CD14-positive monocyte (primary cell): Measurements from ENCODE around the gene PTPN12. TPM values are rescaled to one million over a fixed set of nuclear protein-coding genes. Genes with fewer than 3 reads are reported as not detected.
A peak's percentile ranks its signal among the peaks of the same experiment; 100 is the strongest.

Experiments
- DNase-seq, 3 donors: peaks; one replicate each; pipeline ENCODE4 v3.0.0-alpha.2; 2011 to 2022
- H2AFZ ChIP-seq: 2 replicates; pipeline ENCODE4 v1.6.0; 2012; ENCODE audit warnings: mild to moderate bottlenecking, low read depth, low read length, inconsistent platforms; ENCODE audit not compliant: insufficient read depth, poor library complexity, severe bottlenecking
- H3K27ac ChIP-seq, 2 donors: 1 replicate in 1 of 2; 2 replicates in 1 of 2; pipeline ENCODE4 v1.5.1; 2012 to 2013; ENCODE audit warnings: low read length in 2 of 2, control low read depth in 1 of 2, inconsistent platforms in 1 of 2, low read depth in 1 of 2, mild to moderate bottlenecking in 1 of 2
- H3K27me3 ChIP-seq, 2 donors: one replicate each; pipeline versions ENCODE4 v1.6.0 to v1.6.1; 2011 to 2013; ENCODE audit warnings: low read length in 2 of 2; ENCODE audit not compliant: control insufficient read depth in 2 of 2, insufficient read depth in 2 of 2
- H3K36me3 ChIP-seq, 2 donors: replicated peaks in 1 of 2; 1 replicate in 1 of 2; 2 replicates in 1 of 2; pipeline versions ENCODE4 v1.5.1 to v1.6.1; 2012 to 2013; ENCODE audit warnings: low read length in 2 of 2, control low read depth in 1 of 2, inconsistent platforms in 1 of 2, mild to moderate bottlenecking in 1 of 2; ENCODE audit not compliant: insufficient read depth in 2 of 2, control insufficient read depth in 1 of 2
- H3K4me1 ChIP-seq, 2 donors: 1 replicate in 1 of 2; 2 replicates in 1 of 2; pipeline versions ENCODE4 v1.5.1 to v1.6.1; 2012 to 2013; ENCODE audit warnings: low read length in 2 of 2, control low read depth in 1 of 2, inconsistent platforms in 1 of 2, mild to moderate bottlenecking in 1 of 2, moderate library complexity in 1 of 2; ENCODE audit not compliant: insufficient read depth in 2 of 2, control insufficient read depth in 1 of 2
- H3K4me2 ChIP-seq: replicated peaks from 2 replicates; pipeline ENCODE3; 2012; ENCODE audit warnings: low read length, moderate library complexity, mild to moderate bottlenecking; ENCODE audit not compliant: poor library complexity, severe bottlenecking; ENCODE audit errors: extremely low read depth
- H3K4me3 ChIP-seq, 3 experiments: fragments of 200-600 bp in 1 of 3; sonication (generic) in 1 of 3; replicated peaks in 1 of 3; 1 replicate in 2 of 3; 2 replicates in 1 of 3; pipeline ENCODE4 v1.5.1; 2011 to 2013; ENCODE audit warnings: low read length in 3 of 3, mild to moderate bottlenecking in 3 of 3, control low read depth in 2 of 3, low read depth in 2 of 3, inconsistent platforms in 1 of 3, moderate library complexity in 1 of 3
- H3K79me2 ChIP-seq: 2 replicates; pipeline ENCODE4 v1.6.0; 2012; ENCODE audit warnings: mild to moderate bottlenecking, control low read depth, inconsistent platforms, low read length, moderate library complexity; ENCODE audit not compliant: insufficient read depth
- H3K9ac ChIP-seq: 2 replicates; pipeline ENCODE4 v1.6.0; 2017; ENCODE audit warnings: low read length, mild to moderate bottlenecking; ENCODE audit not compliant: insufficient read depth, poor library complexity, severe bottlenecking
- H3K9me3 ChIP-seq, 2 donors: replicated peaks in 1 of 2; 1 replicate in 1 of 2; 2 replicates in 1 of 2; pipeline versions ENCODE4 v1.5.1 to v1.6.1; 2012 to 2013; ENCODE audit warnings: low read length in 2 of 2, control low read depth in 1 of 2; ENCODE audit not compliant: control insufficient read depth in 1 of 2, insufficient read depth in 1 of 2
- H4K20me1 ChIP-seq: 2 replicates; pipeline ENCODE4 v1.6.0; 2012; ENCODE audit warnings: mild to moderate bottlenecking, low read length, control low read depth, moderate library complexity; ENCODE audit not compliant: insufficient read depth
- H3K27ac Mint-ChIP-seq, 7 donors: one replicate each; pipeline ENCODE4 v1.8.0; 2020; ENCODE audit warnings: mild to moderate bottlenecking in 7 of 7, mixed read lengths in 7 of 7, moderate library complexity in 6 of 7, inconsistent platforms in 2 of 7
- H3K27me3 Mint-ChIP-seq, 3 donors: one replicate each; pipeline ENCODE4 v1.8.0; 2021 to 2022; ENCODE audit warnings: low read depth in 3 of 3, mild to moderate bottlenecking in 3 of 3, mixed read lengths in 3 of 3, moderate library complexity in 3 of 3, inconsistent platforms in 1 of 3
- H3K36me3 Mint-ChIP-seq, 2 donors: one replicate each; pipeline ENCODE4 v1.8.0; 2020; ENCODE audit warnings: mixed read lengths in 2 of 2, inconsistent platforms in 1 of 2, mild to moderate bottlenecking in 1 of 2
- H3K4me1 Mint-ChIP-seq: one replicate; pipeline ENCODE4 v1.8.0; 2020; ENCODE audit warnings: mild to moderate bottlenecking, mixed read lengths
- H3K4me3 Mint-ChIP-seq, 2 donors: one replicate each; pipeline ENCODE4 v1.8.0; 2020; ENCODE audit warnings: mild to moderate bottlenecking in 2 of 2, mixed read lengths in 2 of 2, moderate library complexity in 1 of 2
- H3K9me3 Mint-ChIP-seq, 7 donors: one replicate each; pipeline ENCODE4 v1.8.0; 2020 to 2022; ENCODE audit warnings: mixed read lengths in 7 of 7, mild to moderate bottlenecking in 6 of 7, moderate library complexity in 6 of 7, inconsistent platforms in 2 of 7
- CTCF ChIP-seq: fragments of 200-600 bp; IDR thresholded peaks from one replicate; pipeline ENCODE4 v1.8.0; 2022; ENCODE audit warnings: antibody characterized with exemption, mild to moderate bottlenecking
- WGBS: methylation state at CpG from one replicate; pipeline ENCODE4 v1.1.5; 2013; ENCODE audit warnings: missing lambda C conversion rate; ENCODE audit not compliant: insufficient coverage; 5-methylcytosine and 5-hydroxymethylcytosine counted together
- intact Hi-C, 2 donors: fragments of 100-400 bp; cut with micrococcal nuclease; formaldehyde crosslinking; loops; one replicate each; pipeline versions ENCODE4 v1.15.0 to v1.15.1; 2023
- polyA plus RNA-seq, 3 donors: library from polyadenylated mRNA; depleted of rRNA in 1 of 3; unstranded in 2 of 3; stranded (reverse) in 1 of 3; fragments of 300-500 nt in 2 of 3; fragments of >200 nt in 1 of 3; fragmentation: Illumina TruSeq in 2 of 3; gene quantifications; 1 replicate in 2 of 3; 2 replicates in 1 of 3; pipeline ENCODE4 v1.2.3, GENCODE V29; 2012 to 2021

The PTPN12 gene
- polyA plus RNA-seq, 3 donors = 6.6 to 36.7 (median 11.8) TPM

GRCh38 chr7:77687747-77688144, 150.7 kb downstream of the PTPN12 start:
- Histone ChIP-seq H3K36me3 (peaks cover 5 to 12% of the 10 kb centered on the region in 2 donors), H3K4me3 (no peak overlapping the region), H3K4me2 (no peak overlapping the region), H3K27me3 (no peaks in the 10 kb centered on the region), H3K9me3 (no peaks in the 10 kb centered on the region), H3K4me1 (peaks cover 14 to 18% of the 10 kb centered on the region in 2 donors), H3K9ac (no peak overlapping the region), H2AFZ (no peak overlapping the region), H3K27ac (no peak overlapping the region), H4K20me1 (no peaks in the 10 kb centered on the region), H3K79me2 (peaks cover 23% of the 10 kb centered on the region)
- no peak for TF ChIP-seq CTCF
- no peak for DNase-seq
- Mint-ChIP-seq H3K27ac (peak overlapping the region in 2 of 7 donors; percentile 42 to 63), H3K9me3 (no peaks in the 10 kb centered on the region), H3K4me3 (no peak overlapping the region), H3K4me1 (peaks cover 30% of the 10 kb centered on the region), H3K36me3 (peaks cover 23 to 27% of the 10 kb centered on the region in 2 donors), H3K27me3 (no peaks in the 10 kb centered on the region)
- intact Hi-C loops = no loop called here
- WGBS = 90% methylated on average over 1 of the region's 1 CpG

Other genes with a start within 250 kb of the PTPN12 start
- gene GSAP, start 120.9 kb upstream of the PTPN12 start, polyA plus RNA-seq = 100 to 1,000 TPM in 1 of 3 donors, 10 to 100 TPM in 2; 19.1 to 105 (median 35.6) TPM
- 1 to 10 TPM; 1.3 to 10.0 (median 2.2) TPM for gene RSBN1L, start 159.2 kb downstream of the PTPN12 start, polyA plus RNA-seq